Measurements from ENCODE around the gene TMEM129. TPM values are rescaled to one million over a fixed set of nuclear protein-coding genes. Genes with fewer than 3 reads are reported as not detected.

The TMEM129 gene
- total RNA-seq, 1 donor from 2014 or later = 14.1 TPM

GRCh38 chr4:1711055-1711570 lies 10.0 kb downstream of the TMEM129 start:
- H3K27ac ChIP-seq = no peak overlapping the region

DNA sequence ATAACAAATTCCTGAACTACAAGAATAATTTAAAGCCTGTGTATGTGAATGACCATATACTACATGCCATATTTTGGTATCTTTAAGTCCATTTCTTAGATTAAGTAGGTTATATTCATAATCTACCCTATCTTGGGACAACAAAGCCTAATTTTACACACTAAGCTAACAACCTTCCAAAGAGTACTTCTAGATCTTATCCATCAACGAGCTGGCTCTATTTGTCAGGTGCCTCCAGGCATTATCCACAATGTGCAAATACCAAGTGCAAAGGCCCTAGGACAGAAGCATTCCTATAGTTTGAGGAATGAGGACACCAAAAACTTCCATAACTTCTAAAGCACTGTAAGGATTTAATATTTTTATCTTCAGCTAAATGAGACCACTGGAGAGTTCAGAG lies 12.5 kb downstream of the TMEM129 start:
- no peak overlapping the region for H3K4me3 ChIP-seq
- Mint-ChIP-seq H3K36me3 (peaks cover 33% of the 10 kb centered on the region), H3K4me1 (peaks cover 26% of the 10 kb centered on the region), H3K4me3 (no peak overlapping the region), H3K27ac (no peak overlapping the region), H3K9me3 (no peaks in the 10 kb centered on the region), H3K27me3 (ENCODE audit: insufficient read depth, low read depth) (peaks cover 2% of the 10 kb centered on the region)
- peaks cover 17% of the 10 kb centered on the region for H3F3A ChIP-seq (ENCODE audit: low read depth)
- peaks cover 79% of the 10 kb centered on the region for H3K79me2 ChIP-seq (ENCODE audit: low read depth)
- no peaks in the 10 kb centered on the region for H3K9me3 ChIP-seq (ENCODE audit: low read depth)
- H3K27ac ChIP-seq = no peak overlapping the region
- peaks cover 8% of the 10 kb centered on the region for H3K4me1 ChIP-seq
- TF ChIP-seq, protein P1, sequence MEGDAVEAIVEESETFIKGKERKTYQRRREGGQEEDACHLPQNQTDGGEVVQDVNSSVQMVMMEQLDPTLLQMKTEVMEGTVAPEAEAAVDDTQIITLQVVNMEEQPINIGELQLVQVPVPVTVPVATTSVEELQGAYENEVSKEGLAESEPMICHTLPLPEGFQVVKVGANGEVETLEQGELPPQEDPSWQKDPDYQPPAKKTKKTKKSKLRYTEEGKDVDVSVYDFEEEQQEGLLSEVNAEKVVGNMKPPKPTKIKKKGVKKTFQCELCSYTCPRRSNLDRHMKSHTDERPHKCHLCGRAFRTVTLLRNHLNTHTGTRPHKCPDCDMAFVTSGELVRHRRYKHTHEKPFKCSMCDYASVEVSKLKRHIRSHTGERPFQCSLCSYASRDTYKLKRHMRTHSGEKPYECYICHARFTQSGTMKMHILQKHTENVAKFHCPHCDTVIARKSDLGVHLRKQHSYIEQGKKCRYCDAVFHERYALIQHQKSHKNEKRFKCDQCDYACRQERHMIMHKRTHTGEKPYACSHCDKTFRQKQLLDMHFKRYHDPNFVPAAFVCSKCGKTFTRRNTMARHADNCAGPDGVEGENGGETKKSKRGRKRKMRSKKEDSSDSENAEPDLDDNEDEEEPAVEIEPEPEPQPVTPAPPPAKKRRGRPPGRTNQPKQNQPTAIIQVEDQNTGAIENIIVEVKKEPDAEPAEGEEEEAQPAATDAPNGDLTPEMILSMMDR (IDR thresholded peaks at IDR 0.05) = no peak
- no peak for TF ChIP-seq EZH2phosphoT487 (IDR thresholded peaks at IDR 0.05)
- no peak for TF ChIP-seq EZH2 (IDR thresholded peaks at IDR 0.05)
- H3K4me2 ChIP-seq = no peak overlapping the region
- no peaks in the 10 kb centered on the region for H3K27me3 ChIP-seq
- H4K20me1 ChIP-seq (ENCODE audit: low read depth) = peaks cover 69% of the 10 kb centered on the region
- H3K36me3 ChIP-seq = no peaks in the 10 kb centered on the region
- no peak overlapping the region for H2AFZ ChIP-seq (replicated peaks)
- H3K9ac ChIP-seq = no peak overlapping the region
- DNase-seq (ENCODE audit: low spot score) = no peak

More at GRCh38 chr4:1711055-1711570, 10.0 kb downstream of the TMEM129 start:
- H3F3A ChIP-seq (ENCODE audit: low read depth) = peaks cover 35% of the 10 kb centered on the region
- peak overlapping the region; percentile 54 for H3K27ac Mint-ChIP-seq
- peak overlapping the region; percentile 91 for H3K4me3 Mint-ChIP-seq
- H3K4me1 Mint-ChIP-seq = peaks cover 44% of the 10 kb centered on the region
- H3K4me3 ChIP-seq = peak overlapping the region; percentile 67
- H2AFZ ChIP-seq (replicated peaks) = peak overlapping the region; percentile 94
- no peak for DNase-seq (ENCODE audit: low spot score)
- peaks cover 61% of the 10 kb centered on the region for H4K20me1 ChIP-seq (ENCODE audit: low read depth)
- no peaks in the 10 kb centered on the region for H3K9me3 ChIP-seq (ENCODE audit: low read depth)
- peaks cover 22% of the 10 kb centered on the region for H3K36me3 Mint-ChIP-seq
- H3K27me3 Mint-ChIP-seq (ENCODE audit: insufficient read depth, low read depth) = peaks cover 2% of the 10 kb centered on the region
- no peak for TF ChIP-seq EZH2 (IDR thresholded peaks at IDR 0.05)
- TF ChIP-seq, protein P1 (IDR thresholded peaks at IDR 0.05) = no peak
- TF ChIP-seq EZH2phosphoT487 (IDR thresholded peaks at IDR 0.05) = no peak
- H3K9me3 Mint-ChIP-seq = no peaks in the 10 kb centered on the region
- peaks cover 8% of the 10 kb centered on the region for H3K4me1 ChIP-seq
- peaks cover 54% of the 10 kb centered on the region for H3K79me2 ChIP-seq (ENCODE audit: low read depth)
- peak overlapping the region; percentile 45 for H3K9ac ChIP-seq
- no peaks in the 10 kb centered on the region for H3K36me3 ChIP-seq
- H3K27me3 ChIP-seq = no peaks in the 10 kb centered on the region
- H3K4me2 ChIP-seq = peak overlapping the region; percentile 98

- H2AFZ ChIP-seq (replicated peaks) = no peak overlapping the region
- no peak overlapping the region for H3K4me3 Mint-ChIP-seq
- no peak for DNase-seq (ENCODE audit: low spot score)
- peaks cover 77% of the 10 kb centered on the region for H4K20me1 ChIP-seq (ENCODE audit: low read depth)
- H3K27ac Mint-ChIP-seq = no peak overlapping the region
- H3K9ac ChIP-seq = no peak overlapping the region
- H3F3A ChIP-seq (ENCODE audit: low read depth) = peaks cover 3% of the 10 kb centered on the region
- H3K36me3 ChIP-seq = peaks cover 7% of the 10 kb centered on the region
- no peak overlapping the region for H3K27ac ChIP-seq
- peaks cover 41% of the 10 kb centered on the region for H3K36me3 Mint-ChIP-seq
- peaks cover 19% of the 10 kb centered on the region for H3K4me1 Mint-ChIP-seq
- no peaks in the 10 kb centered on the region for H3K9me3 Mint-ChIP-seq
- no peaks in the 10 kb centered on the region for H3K27me3 ChIP-seq
- peaks cover 8% of the 10 kb centered on the region for H3K4me1 ChIP-seq
- H3K27me3 Mint-ChIP-seq (ENCODE audit: insufficient read depth, low read depth) = peaks cover 2% of the 10 kb centered on the region
- no peaks in the 10 kb centered on the region for H3K9me3 ChIP-seq (ENCODE audit: low read depth)
- peaks cover 93% of the 10 kb centered on the region for H3K79me2 ChIP-seq (ENCODE audit: low read depth)
- TF ChIP-seq, protein P1 (IDR thresholded peaks at IDR 0.05) = no peak
- TF ChIP-seq EZH2 (IDR thresholded peaks at IDR 0.05) (no peak), EZH2phosphoT487 (IDR thresholded peaks at IDR 0.05) (no peak)
- H3K4me2 ChIP-seq = no peak overlapping the region
- no peak overlapping the region for H3K4me3 ChIP-seq
Measured at GRCh38 chr4:1706358-1706757, 14.8 kb downstream of the TMEM129 start.

All from neural progenitor cell (in vitro differentiated cells).